COLO668 (cell line): Measurements from ENCODE around the gene TAS2R16.
A peak's percentile ranks its signal among the peaks of the same experiment; 100 is the strongest.
"Not testable (repeated sequence)": the region's sequence is repeated elsewhere in the genome, so short reads cannot be mapped to it uniquely, and the experiment has no call there.

Experiments
- DNase-seq: peaks from one replicate; lab custom pipeline; 2025; ENCODE audit not compliant: unreplicated experiment; lab: John Stamatoyannopoulos, UW

Gene TAS2R16

GRCh38 chr7:122974229-122974628 lies 21.3 kb downstream of the TAS2R16 start:
- DNase-seq, result no peak

GRCh38 chr7:122972056-122972455 lies 23.4 kb downstream of the TAS2R16 start:
- DNase-seq, result no peak

GRCh38 chr7:122970740-122971725 lies 24.5 kb downstream of the TAS2R16 start:
- DNase-seq, result no peak

GRCh38 chr7:122968389-122968788 lies 27.1 kb downstream of the TAS2R16 start:
- DNase-seq, result no peak

- DNase-seq, result peak; percentile 8
Measured at GRCh38 chr7:122965306-122965705, 30.2 kb downstream of the TAS2R16 start.

GRCh38 chr7:122953678-122954077 lies 41.8 kb downstream of the TAS2R16 start:
- not testable (repeated sequence) for DNase-seq

GRCh38 chr7:122951006-122951405 lies 44.5 kb downstream of the TAS2R16 start:
- DNase-seq, result no peak

- DNase-seq, result no peak
Measured at GRCh38 chr7:122949186-122949585, 46.3 kb downstream of the TAS2R16 start.
